HCT116 (cell line): ENCODE results near the gene PHACTR1. TPM values are rescaled to one million over a fixed set of nuclear protein-coding genes. Genes with fewer than 3 reads are reported as not detected.

Source experiments
- ATAC-seq: fragments of 200-7000 bp; cut with Tn5 transposase; 2 replicates; pipeline ENCODE4 v1.9.1; 2020; ENCODE audit warnings: mild to moderate bottlenecking, moderate library complexity
- BruUV-seq: library from RNA; stranded (reverse); fragments of 400-500 nt; replicated peaks from 2 replicates; lab custom pipeline; 2021; lab: Mats Ljungman, UMichigan
- CTCF ChIA-PET: fragments of 300-600 bp; sonication (Branson Sonifier 250); formaldehyde crosslinking; loops from one replicate; lab custom pipeline; 2021; ENCODE audit warnings: antibody characterized with exemption; lab: Charles Lee
- POLR2A ChIA-PET: fragments of 300-600, 350-600 bp; sonication (Branson Sonifier 250); formaldehyde crosslinking; loops from one replicate; lab custom pipeline; 2021; ENCODE audit warnings: antibody characterized with exemption; lab: Charles Lee
- RAD21 ChIA-PET, 2 experiments: fragments of 300-600 bp; sonication (Branson Sonifier 250); formaldehyde crosslinking; loops; one replicate each; lab custom pipeline; 2023; ENCODE audit warnings: low total read pairs in 2 of 2; ENCODE audit not compliant: uncharacterized antibody in 2 of 2, unreplicated experiment in 2 of 2, low non-redundant PET in 1 of 2; lab: Charles Lee
- DNase-seq: peaks from one replicate; pipeline ENCODE4 v3.0.0-alpha.2; 2010; ENCODE audit warnings: low read depth, low spot score
- H2AFZ ChIP-seq: fragments of 200-600 bp; shearing (Covaris generic), sonication (generic); 2 replicates; pipeline ENCODE4 v1.6.1; 2017; ENCODE audit warnings: low read depth, mixed run types, mixed read lengths, antibody characterized with exemption, low read length; ENCODE audit not compliant: poor library complexity, severe bottlenecking
- H3K27ac ChIP-seq: 2 replicates; pipeline ENCODE4 v1.5.1; 2012; ENCODE audit warnings: low read depth, low read length
- H3K27me3 ChIP-seq: fragments of 200-600 bp; sonication (generic); 2 replicates; pipeline ENCODE4 v1.6.1; 2016; ENCODE audit warnings: mixed run types, low read length, mixed read lengths; ENCODE audit not compliant: insufficient read depth
- H3K36me3 ChIP-seq, 2 experiments: fragments of 200-500 bp in 1 of 2; fragments of 200-600 bp in 1 of 2; sonication (Bioruptor generic) in 1 of 2; sonication (generic) in 1 of 2; 2 replicates each; pipeline versions ENCODE4 v1.5.1 to v1.6.1; 2014 to 2016; ENCODE audit warnings: low read length in 2 of 2, inconsistent platforms in 1 of 2, mixed read lengths in 1 of 2, mixed run types in 1 of 2; ENCODE audit not compliant: insufficient read depth in 2 of 2, control insufficient read depth in 1 of 2
- H3K4me1 ChIP-seq, 2 experiments: fragments of 200-600 bp in 1 of 2; sonication (generic) in 1 of 2; 2 replicates each; pipeline versions ENCODE4 v1.5.1 to v1.6.1; 2012 to 2017; ENCODE audit warnings: low read length in 2 of 2, inconsistent platforms in 1 of 2, mild to moderate bottlenecking in 1 of 2, mixed read lengths in 1 of 2, mixed run types in 1 of 2, moderate library complexity in 1 of 2; ENCODE audit not compliant: insufficient read depth in 2 of 2, control insufficient read depth in 1 of 2
- H3K4me2 ChIP-seq: fragments of 200-600 bp; sonication (generic); 2 replicates; pipeline ENCODE4 v1.6.1; 2017; ENCODE audit warnings: mixed run types, low read length, mixed read lengths
- H3K4me3 ChIP-seq, 2 experiments: fragments of 200-600 bp in 1 of 2; sonication (generic) in 1 of 2; replicated peaks in 1 of 2; 2 replicates each; pipeline ENCODE4 v1.5.1; 2011 to 2016; ENCODE audit warnings: low read length in 2 of 2, control low read depth in 1 of 2, low read depth in 1 of 2, mild to moderate bottlenecking in 1 of 2, mixed read lengths in 1 of 2, mixed run types in 1 of 2
- H3K79me2 ChIP-seq: fragments of 200-600 bp; sonication (generic); 2 replicates; pipeline ENCODE4 v1.6.1; 2017; ENCODE audit warnings: mild to moderate bottlenecking, mixed run types, low read length, moderate library complexity, mixed read lengths; ENCODE audit not compliant: insufficient read depth
- H3K9ac ChIP-seq: fragments of 200-600 bp; sonication (generic); 2 replicates; pipeline ENCODE4 v1.6.1; 2016; ENCODE audit warnings: low read length, mixed read lengths
- H3K9me2 ChIP-seq: fragments of 200-600 bp; sonication (generic), shearing (Covaris generic); 2 replicates; pipeline ENCODE4 v1.6.1; 2017; ENCODE audit warnings: mixed run types, mild to moderate bottlenecking, moderate library complexity; ENCODE audit not compliant: insufficient read depth
- H3K9me3 ChIP-seq, 2 experiments: fragments of 200-500 bp in 1 of 2; fragments of 200-600 bp in 1 of 2; sonication (Bioruptor generic) in 1 of 2; sonication (generic) in 1 of 2; 2 replicates each; pipeline ENCODE4 v1.6.1; 2014 to 2017; ENCODE audit warnings: low read length in 2 of 2, mixed read lengths in 2 of 2, inconsistent platforms in 1 of 2, low read depth in 1 of 2, mild to moderate bottlenecking in 1 of 2, mixed run types in 1 of 2, moderate library complexity in 1 of 2; ENCODE audit not compliant: control insufficient read depth in 1 of 2, insufficient read depth in 1 of 2
- H4K20me1 ChIP-seq: fragments of 200-600 bp; sonication (generic), shearing (Covaris generic); 2 replicates; pipeline ENCODE4 v1.6.1; 2017; ENCODE audit warnings: mixed run types, mild to moderate bottlenecking, moderate library complexity; ENCODE audit not compliant: insufficient read depth
- CBX3 ChIP-seq: IDR thresholded peaks from 2 replicates; pipeline ENCODE4 v1.6.1; 2012; ENCODE audit warnings: low read depth
- EGR1 ChIP-seq: IDR thresholded peaks from 2 replicates; pipeline ENCODE4 v1.6.1; 2012; ENCODE audit warnings: low read depth
- FOSL1 ChIP-seq: IDR thresholded peaks from 2 replicates; pipeline ENCODE4 v1.6.1; 2012; ENCODE audit warnings: low read depth
- SRF ChIP-seq: IDR thresholded peaks from 2 replicates; pipeline ENCODE4 v1.6.1; 2012; ENCODE audit warnings: low read depth
- TCF7L2 ChIP-seq: IDR thresholded peaks from 2 replicates; pipeline ENCODE4 v1.7.0; 2011; ENCODE audit warnings: borderline replicate concordance, inconsistent platforms; ENCODE audit not compliant: insufficient read depth, insufficient read length; ENCODE audit errors: extremely low read depth
- intact Hi-C: fragments of 100-400 bp; cut with micrococcal nuclease; formaldehyde crosslinking; loops from 2 replicates; pipeline ENCODE4 v1.10.0; 2022
- total RNA-seq: library from RNA; stranded (reverse); gene quantifications from one replicate; pipeline ENCODE4 v1.2.1, GENCODE V29; 2021; ENCODE audit not compliant: unreplicated experiment
- TF ChIP-seq, protein P1 (sequence below), 3 experiments: fragments of 200-600 bp in 1 of 3; sonication (generic) in 1 of 3; IDR thresholded peaks in 2 of 3; conservative IDR thresholded peaks in 1 of 3; 2 replicates each; pipeline ENCODE4 v1.5.1; 2012 to 2017; ENCODE audit warnings: low read depth in 2 of 3, low read length in 2 of 3, antibody characterized with exemption in 1 of 3, borderline replicate concordance in 1 of 3, control low read depth in 1 of 3, mild to moderate bottlenecking in 1 of 3, mixed read lengths in 1 of 3, mixed run types in 1 of 3, moderate library complexity in 1 of 3; ENCODE audit not compliant: insufficient read depth in 1 of 3
- TF ChIP-seq, protein P2 (sequence below): IDR thresholded peaks from 2 replicates; pipeline ENCODE4 v1.6.1; 2012; ENCODE audit warnings: low read depth

The PHACTR1 gene
- total RNA-seq, 1 experiment from 2014 or later, result 0.17 TPM

DNA sequence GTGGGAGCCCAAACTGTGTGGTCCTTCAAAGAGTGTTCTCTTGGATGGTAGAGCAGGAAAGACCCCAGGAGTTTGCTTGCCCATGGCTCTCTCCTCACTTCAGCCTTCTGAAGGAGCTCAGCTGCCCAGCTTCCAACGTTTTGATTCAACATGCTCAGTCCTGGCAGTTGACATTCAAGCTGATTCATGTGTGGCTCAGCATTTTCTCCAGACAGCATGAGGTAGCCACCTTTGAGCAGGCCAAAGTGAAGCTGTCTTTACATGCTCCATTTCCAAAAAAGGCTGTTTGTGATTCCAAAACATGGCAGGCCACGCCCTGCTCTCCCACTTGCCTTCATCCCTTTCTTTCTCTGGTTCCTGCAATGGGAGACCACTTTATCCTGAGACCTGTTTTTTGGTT lies 331.5 kb downstream of the PHACTR1 start:
- Histone ChIP-seq H3K4me3 (no peak overlapping the region), H3K9ac (no peak overlapping the region), H3K36me3 (no peaks in the 10 kb centered on the region; a peak in 1 of 4 replicates), H3K79me2 (no peaks in the 10 kb centered on the region), H3K27me3 (peaks cover 4% of the 10 kb centered on the region; the same call in 1 of the 2 replicates), H4K20me1 (no peaks in the 10 kb centered on the region), H3K27ac (no peak overlapping the region), H2AFZ (no peak overlapping the region), H3K9me3 (no peaks in the 10 kb centered on the region), H3K9me2 (no peaks in the 10 kb centered on the region), H3K4me2 (no peak overlapping the region), H3K4me1 (peaks cover 0 to 7% of the 10 kb centered on the region in 2 experiments; a peak in 2 of 4 replicates)
- ChIA-PET CTCF (no interaction called here), POLR2A (interaction anchor here (0.7 kb wide), 1 partner anchor 776 kb away, joined by 4 read pairs; no protein-coding TSS in a partner anchor), RAD21 (no interaction called here)
- ATAC-seq (no peak), DNase-seq (no peak)
- TF ChIP-seq CBX3 (no peak), FOSL1 (no peak), SRF (no peak), TCF7L2 (no peak), EGR1 (no peak)
- TF ChIP-seq, protein P1, sequence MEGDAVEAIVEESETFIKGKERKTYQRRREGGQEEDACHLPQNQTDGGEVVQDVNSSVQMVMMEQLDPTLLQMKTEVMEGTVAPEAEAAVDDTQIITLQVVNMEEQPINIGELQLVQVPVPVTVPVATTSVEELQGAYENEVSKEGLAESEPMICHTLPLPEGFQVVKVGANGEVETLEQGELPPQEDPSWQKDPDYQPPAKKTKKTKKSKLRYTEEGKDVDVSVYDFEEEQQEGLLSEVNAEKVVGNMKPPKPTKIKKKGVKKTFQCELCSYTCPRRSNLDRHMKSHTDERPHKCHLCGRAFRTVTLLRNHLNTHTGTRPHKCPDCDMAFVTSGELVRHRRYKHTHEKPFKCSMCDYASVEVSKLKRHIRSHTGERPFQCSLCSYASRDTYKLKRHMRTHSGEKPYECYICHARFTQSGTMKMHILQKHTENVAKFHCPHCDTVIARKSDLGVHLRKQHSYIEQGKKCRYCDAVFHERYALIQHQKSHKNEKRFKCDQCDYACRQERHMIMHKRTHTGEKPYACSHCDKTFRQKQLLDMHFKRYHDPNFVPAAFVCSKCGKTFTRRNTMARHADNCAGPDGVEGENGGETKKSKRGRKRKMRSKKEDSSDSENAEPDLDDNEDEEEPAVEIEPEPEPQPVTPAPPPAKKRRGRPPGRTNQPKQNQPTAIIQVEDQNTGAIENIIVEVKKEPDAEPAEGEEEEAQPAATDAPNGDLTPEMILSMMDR (IDR thresholded peaks at IDR 0.05 in 2 of 3, conservative IDR thresholded peaks at IDR 0.05 in 1 of 3; ENCODE audit: borderline replicate concordance in 1 of 3, insufficient read depth in 1 of 3, low read depth in 2 of 3, low read length in 2 of 3), result no peak
- BruUV-seq, result no TSS peak
- intact Hi-C loops, result no loop called here

DNA sequence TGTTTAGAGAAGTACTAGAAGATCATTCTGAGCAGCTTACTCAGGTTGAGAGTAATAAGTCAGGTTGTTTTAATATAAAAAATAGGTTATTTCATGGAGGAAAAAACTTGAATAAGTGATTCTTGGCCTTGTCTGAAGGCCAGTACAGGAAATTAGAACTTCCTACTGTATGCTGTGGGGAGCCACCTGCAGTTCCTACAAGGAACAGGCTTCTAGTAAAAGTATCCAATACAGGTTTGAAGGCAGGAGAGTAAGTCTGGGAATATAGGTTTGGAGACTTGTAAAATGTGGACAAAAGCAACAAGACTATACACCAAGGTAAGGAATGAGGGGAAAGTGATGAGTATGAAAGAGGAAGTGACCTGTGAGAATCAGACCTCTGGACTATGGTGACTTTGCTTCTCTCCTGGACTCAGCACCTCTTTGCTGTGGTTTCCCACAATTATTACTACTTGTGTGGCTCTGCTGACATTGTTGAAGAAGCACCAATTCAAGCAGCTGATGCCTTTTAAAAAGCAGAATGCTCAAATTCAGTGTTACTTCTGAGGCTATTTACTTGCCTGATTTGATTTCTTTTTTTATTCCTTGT lies 333.2 kb downstream of the PHACTR1 start:
- ChIA-PET POLR2A (no interaction called here), CTCF (no interaction called here), RAD21 (no interaction called here)
- H3K4me3 ChIP-seq, result no peak overlapping the region
- TF ChIP-seq, protein P2, sequence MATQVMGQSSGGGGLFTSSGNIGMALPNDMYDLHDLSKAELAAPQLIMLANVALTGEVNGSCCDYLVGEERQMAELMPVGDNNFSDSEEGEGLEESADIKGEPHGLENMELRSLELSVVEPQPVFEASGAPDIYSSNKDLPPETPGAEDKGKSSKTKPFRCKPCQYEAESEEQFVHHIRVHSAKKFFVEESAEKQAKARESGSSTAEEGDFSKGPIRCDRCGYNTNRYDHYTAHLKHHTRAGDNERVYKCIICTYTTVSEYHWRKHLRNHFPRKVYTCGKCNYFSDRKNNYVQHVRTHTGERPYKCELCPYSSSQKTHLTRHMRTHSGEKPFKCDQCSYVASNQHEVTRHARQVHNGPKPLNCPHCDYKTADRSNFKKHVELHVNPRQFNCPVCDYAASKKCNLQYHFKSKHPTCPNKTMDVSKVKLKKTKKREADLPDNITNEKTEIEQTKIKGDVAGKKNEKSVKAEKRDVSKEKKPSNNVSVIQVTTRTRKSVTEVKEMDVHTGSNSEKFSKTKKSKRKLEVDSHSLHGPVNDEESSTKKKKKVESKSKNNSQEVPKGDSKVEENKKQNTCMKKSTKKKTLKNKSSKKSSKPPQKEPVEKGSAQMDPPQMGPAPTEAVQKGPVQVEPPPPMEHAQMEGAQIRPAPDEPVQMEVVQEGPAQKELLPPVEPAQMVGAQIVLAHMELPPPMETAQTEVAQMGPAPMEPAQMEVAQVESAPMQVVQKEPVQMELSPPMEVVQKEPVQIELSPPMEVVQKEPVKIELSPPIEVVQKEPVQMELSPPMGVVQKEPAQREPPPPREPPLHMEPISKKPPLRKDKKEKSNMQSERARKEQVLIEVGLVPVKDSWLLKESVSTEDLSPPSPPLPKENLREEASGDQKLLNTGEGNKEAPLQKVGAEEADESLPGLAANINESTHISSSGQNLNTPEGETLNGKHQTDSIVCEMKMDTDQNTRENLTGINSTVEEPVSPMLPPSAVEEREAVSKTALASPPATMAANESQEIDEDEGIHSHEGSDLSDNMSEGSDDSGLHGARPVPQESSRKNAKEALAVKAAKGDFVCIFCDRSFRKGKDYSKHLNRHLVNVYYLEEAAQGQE, result no peak
- TF ChIP-seq, protein P1 (IDR thresholded peaks at IDR 0.05 in 2 of 3, conservative IDR thresholded peaks at IDR 0.05 in 1 of 3; ENCODE audit: borderline replicate concordance in 1 of 3, insufficient read depth in 1 of 3, low read depth in 2 of 3, low read length in 2 of 3), result peak in 1 of 3 experiments; percentile 9; a peak in 1 of 6 replicates
- H3K9me2 ChIP-seq, result no peaks in the 10 kb centered on the region
- H3K4me1 ChIP-seq, result no peaks in the 10 kb centered on the region
- no peaks in the 10 kb centered on the region for H3K79me2 ChIP-seq
- intact Hi-C loops, result no loop called here
- peaks cover 4% of the 10 kb centered on the region; the same call in 1 of the 2 replicates for H3K27me3 ChIP-seq
- no peaks in the 10 kb centered on the region for H3K36me3 ChIP-seq
- H3K9ac ChIP-seq, result no peak overlapping the region
- H3K4me2 ChIP-seq, result no peak overlapping the region
- no TSS peak for BruUV-seq
- DNase-seq (no peak), ATAC-seq (no peak)
- H2AFZ ChIP-seq, result no peak overlapping the region
- H3K27ac ChIP-seq, result no peak overlapping the region
- no peaks in the 10 kb centered on the region for H3K9me3 ChIP-seq
- no peaks in the 10 kb centered on the region for H4K20me1 ChIP-seq
